Mesenchymal stem cell (in vitro differentiated cells and primary cell): Measurements from ENCODE around the gene VPS51.

Source experiments
- DNase-seq: peaks from one replicate; pipeline ENCODE4 v3.0.0-alpha.2; 2013
- H2AFZ ChIP-seq: one replicate; pipeline ENCODE4 v1.6.1; 2013; ENCODE audit warnings: low read depth, mild to moderate bottlenecking, control low read depth, inconsistent platforms, low read length, moderate library complexity
- H2AK5ac ChIP-seq: 2 replicates; pipeline ENCODE4 v1.6.1; 2013; ENCODE audit warnings: low read length, moderate library complexity, mild to moderate bottlenecking, inconsistent platforms; ENCODE audit not compliant: severe bottlenecking
- H2BK120ac ChIP-seq: one replicate; pipeline ENCODE4 v1.6.1; 2013; ENCODE audit warnings: low read depth, mild to moderate bottlenecking, inconsistent platforms, low read length, moderate library complexity
- H2BK12ac ChIP-seq, 2 experiments: one replicate each; pipeline ENCODE4 v1.6.1; 2013; ENCODE audit warnings: inconsistent platforms in 2 of 2, low read length in 2 of 2, mild to moderate bottlenecking in 2 of 2, moderate library complexity in 2 of 2, control low read depth in 1 of 2
- H2BK15ac ChIP-seq: one replicate; pipeline ENCODE4 v1.6.1; 2013; ENCODE audit warnings: mild to moderate bottlenecking, low read depth, inconsistent platforms; ENCODE audit not compliant: poor library complexity, severe bottlenecking
- H2BK5ac ChIP-seq: 2 replicates; pipeline ENCODE4 v1.6.1; 2013; ENCODE audit warnings: low read depth, mild to moderate bottlenecking, low read length, control low read depth, inconsistent platforms; ENCODE audit not compliant: poor library complexity, severe bottlenecking
- H3K14ac ChIP-seq, 2 experiments: one replicate each; pipeline ENCODE4 v1.6.1; 2013; ENCODE audit warnings: inconsistent platforms in 2 of 2, low read length in 2 of 2, control low read depth in 1 of 2, mild to moderate bottlenecking in 1 of 2, moderate library complexity in 1 of 2
- H3K18ac ChIP-seq, 2 experiments: one replicate each; pipeline ENCODE4 v1.6.1; 2013; ENCODE audit warnings: inconsistent platforms in 2 of 2, low read length in 2 of 2, control low read depth in 1 of 2, low read depth in 1 of 2, mild to moderate bottlenecking in 1 of 2
- H3K23ac ChIP-seq, 2 experiments: one replicate each; pipeline ENCODE4 v1.6.1; 2013; ENCODE audit warnings: inconsistent platforms in 2 of 2, low read length in 2 of 2, mild to moderate bottlenecking in 2 of 2, moderate library complexity in 2 of 2, control low read depth in 1 of 2
- H3K27ac ChIP-seq: 2 replicates; pipeline ENCODE4 v1.5.1; 2013; ENCODE audit warnings: mild to moderate bottlenecking, moderate library complexity, low read length, control low read depth, inconsistent platforms; ENCODE audit not compliant: poor library complexity, severe bottlenecking
- H3K27me3 ChIP-seq, 2 experiments: 2 replicates each; pipeline versions ENCODE4 v1.6.1 to v1.7.0; 2013; ENCODE audit warnings: low read length in 2 of 2, mild to moderate bottlenecking in 2 of 2, moderate library complexity in 2 of 2, control low read depth in 1 of 2, inconsistent platforms in 1 of 2; ENCODE audit not compliant: control insufficient read depth in 1 of 2, insufficient read depth in 1 of 2
- H3K36me3 ChIP-seq, 2 experiments: 2 replicates each; pipeline versions ENCODE4 v1.6.1 to v1.7.0; 2013; ENCODE audit warnings: low read length in 2 of 2, control low read depth in 1 of 2, inconsistent platforms in 1 of 2, low read depth in 1 of 2, mild to moderate bottlenecking in 1 of 2; ENCODE audit not compliant: insufficient read depth in 2 of 2, control insufficient read depth in 1 of 2
- H3K4ac ChIP-seq, 2 experiments: one replicate each; pipeline ENCODE4 v1.6.1; 2013; ENCODE audit warnings: inconsistent platforms in 2 of 2, low read length in 2 of 2, mild to moderate bottlenecking in 2 of 2, moderate library complexity in 2 of 2, control low read depth in 1 of 2, low read depth in 1 of 2
- H3K4me1 ChIP-seq: 2 replicates; pipeline ENCODE4 v1.6.1; 2013; ENCODE audit warnings: low read depth, low read length, control low read depth; ENCODE audit not compliant: control insufficient read depth, insufficient read depth
- H3K4me2 ChIP-seq: 2 replicates; pipeline ENCODE4 v1.6.1; 2013; ENCODE audit warnings: low read length, mild to moderate bottlenecking, inconsistent platforms; ENCODE audit not compliant: poor library complexity, severe bottlenecking
- H3K4me3 ChIP-seq, 2 experiments: 2 replicates each; pipeline versions ENCODE4 v1.5.1 to v1.7.0; 2013; ENCODE audit warnings: low read length in 2 of 2, mild to moderate bottlenecking in 2 of 2, control low read depth in 1 of 2, low read depth in 1 of 2; ENCODE audit not compliant: insufficient read depth in 1 of 2
- H3K79me1 ChIP-seq: replicated peaks from 2 replicates; pipeline ENCODE4 v1.6.1; 2013; ENCODE audit warnings: mild to moderate bottlenecking, control low read depth, low read length, inconsistent platforms; ENCODE audit not compliant: poor library complexity, severe bottlenecking
- H3K9ac ChIP-seq: 2 replicates; pipeline ENCODE4 v1.7.0; 2013; ENCODE audit warnings: mild to moderate bottlenecking, low read length, moderate library complexity
- H3K9me3 ChIP-seq: 2 replicates; pipeline ENCODE4 v1.7.0; 2013; ENCODE audit warnings: mild to moderate bottlenecking, low read length; ENCODE audit not compliant: control insufficient read depth
- H4K8ac ChIP-seq: one replicate; pipeline ENCODE4 v1.6.1; 2013; ENCODE audit warnings: inconsistent platforms, mild to moderate bottlenecking, low read length, moderate library complexity
- H4K91ac ChIP-seq: one replicate; pipeline ENCODE4 v1.6.1; 2013; ENCODE audit warnings: mild to moderate bottlenecking, low read length, inconsistent platforms
- WGBS: methylation state at CpG from one replicate; pipeline ENCODE4 v1.1.7; 2013; ENCODE audit warnings: mixed read lengths; 5-methylcytosine and 5-hydroxymethylcytosine counted together

The VPS51 gene

DNA sequence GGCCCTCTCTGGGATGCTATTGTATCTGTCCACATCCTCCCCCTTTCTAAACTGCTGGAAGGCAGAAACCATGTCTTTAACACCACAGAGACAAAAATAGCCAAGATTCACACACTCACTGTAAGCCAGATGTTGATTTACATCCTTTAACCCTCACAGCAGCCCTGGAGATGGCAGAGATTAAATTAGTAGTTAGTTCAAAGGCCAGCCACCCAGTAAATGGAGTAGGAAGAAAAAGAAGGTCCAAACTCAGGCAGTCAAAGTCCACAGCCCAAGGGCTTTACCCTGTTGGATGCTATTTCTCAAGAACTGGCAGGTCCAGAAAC, 23.6 kb downstream of the VPS51 start:
- no peak overlapping the region for H3K4ac ChIP-seq
- no peak overlapping the region for H2BK12ac ChIP-seq

DNA sequence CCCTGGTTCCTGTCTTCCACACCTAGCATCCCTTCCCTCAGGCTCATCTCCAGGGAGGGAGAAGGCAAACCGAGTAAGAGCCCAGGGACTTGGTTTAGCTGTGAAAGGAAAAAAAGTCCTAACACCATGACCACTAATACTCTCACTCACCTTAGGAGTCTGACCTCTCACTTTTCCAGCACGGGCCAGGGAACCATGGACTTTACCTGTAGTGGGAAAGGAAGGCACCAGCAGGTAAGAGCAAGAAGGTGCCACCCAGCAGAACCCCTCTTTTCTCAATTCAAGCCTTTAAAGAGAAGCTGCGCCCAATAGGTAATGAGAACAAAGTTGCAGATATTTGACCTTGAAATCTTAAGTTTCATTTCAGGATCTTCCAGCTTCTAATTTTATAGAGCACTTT, 24.8 kb downstream of the VPS51 start:
- H2AK5ac ChIP-seq = no peak overlapping the region
- H3K79me1 ChIP-seq = peaks cover 18% of the 10 kb centered on the region
- peaks cover 16% of the 10 kb centered on the region for H3K4me1 ChIP-seq
- H4K91ac ChIP-seq = no peak overlapping the region
- no peaks in the 10 kb centered on the region for H3K27me3 ChIP-seq
- no peak overlapping the region for H2BK15ac ChIP-seq
- H3K9me3 ChIP-seq = no peaks in the 10 kb centered on the region
- peak overlapping the region; percentile 98 for H3K9ac ChIP-seq
- no peak overlapping the region for H2BK120ac ChIP-seq
- no peak overlapping the region for H2BK5ac ChIP-seq
- H3K27ac ChIP-seq = no peak overlapping the region
- H3K14ac ChIP-seq = no peak overlapping the region
- no peak overlapping the region for H2BK12ac ChIP-seq
- no peak overlapping the region for H3K23ac ChIP-seq
- peak overlapping the region in 1 of 2 experiments; percentile 98 for H3K4me3 ChIP-seq
- no peak overlapping the region for H3K4ac ChIP-seq
- H2AFZ ChIP-seq = no peak overlapping the region
- H3K4me2 ChIP-seq = peak overlapping the region; percentile 66
- 80% methylated on average over 2 of the region's 3 CpGs for WGBS
- H3K18ac ChIP-seq = no peak overlapping the region
- H4K8ac ChIP-seq = no peak overlapping the region
- no peak for DNase-seq
- H3K36me3 ChIP-seq = peaks cover 46 to 61% of the 10 kb centered on the region in 2 experiments

More for the DNA sequence above, 23.6 kb downstream of the VPS51 start:
- H4K8ac ChIP-seq = no peak overlapping the region
- DNase-seq = no peak
- no peak overlapping the region for H3K4me3 ChIP-seq
- peak overlapping the region; percentile 98 for H3K9ac ChIP-seq
- H3K14ac ChIP-seq = no peak overlapping the region
- no peak overlapping the region for H3K4me2 ChIP-seq
- H3K9me3 ChIP-seq = no peaks in the 10 kb centered on the region
- H2BK5ac ChIP-seq = no peak overlapping the region
- no peak overlapping the region for H3K18ac ChIP-seq
- H4K91ac ChIP-seq = no peak overlapping the region
- no peak overlapping the region for H2AFZ ChIP-seq
- no peak overlapping the region for H3K27ac ChIP-seq
- H2AK5ac ChIP-seq = no peak overlapping the region
- H3K36me3 ChIP-seq = peaks cover 48 to 57% of the 10 kb centered on the region in 2 experiments
- H3K4me1 ChIP-seq = peaks cover 25% of the 10 kb centered on the region
- H3K23ac ChIP-seq = no peak overlapping the region
- peaks cover 21% of the 10 kb centered on the region for H3K79me1 ChIP-seq
- no peak overlapping the region for H2BK15ac ChIP-seq
- H2BK120ac ChIP-seq = no peak overlapping the region
- H3K27me3 ChIP-seq = no peaks in the 10 kb centered on the region

DNA sequence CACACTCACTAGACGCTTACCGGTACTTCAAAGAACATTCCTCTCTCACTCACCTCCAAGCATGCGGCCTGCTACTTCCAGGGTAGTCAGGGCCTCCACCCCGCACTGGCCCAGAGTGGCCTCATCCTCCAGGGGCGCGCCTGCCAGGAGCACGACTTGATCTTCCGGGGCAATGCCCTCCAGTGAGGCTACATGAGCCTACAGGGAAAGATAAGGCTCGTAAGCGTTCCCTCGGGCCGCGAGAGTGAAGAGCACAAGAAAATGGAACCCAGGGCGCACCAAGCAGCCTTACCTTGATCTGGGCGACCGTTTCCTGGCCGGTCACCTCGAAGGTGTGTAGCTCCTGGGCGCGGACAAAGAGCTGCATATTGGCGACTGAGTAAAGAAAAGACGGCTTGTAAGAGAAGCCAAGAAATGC, 25.4 kb downstream of the VPS51 start:
- Histone ChIP-seq H2AK5ac (no peak overlapping the region), H3K4me2 (peak overlapping the region; percentile 66), H2BK5ac (no peak overlapping the region), H3K9ac (peak overlapping the region; percentile 98), H3K4me3 (peak overlapping the region; percentile 80 to 98), H3K18ac (peak overlapping the region in 1 of 2 experiments; percentile 16), H3K27ac (peak overlapping the region; percentile 58), H2BK12ac (no peak overlapping the region), H3K4me1 (peaks cover 10% of the 10 kb centered on the region), H3K9me3 (no peaks in the 10 kb centered on the region), H3K14ac (peak overlapping the region in 1 of 2 experiments; percentile 30), H3K27me3 (no peaks in the 10 kb centered on the region), H4K91ac (no peak overlapping the region), H3K79me1 (peaks cover 16% of the 10 kb centered on the region), H3K23ac (no peak overlapping the region), H4K8ac (peak overlapping the region; percentile 66), H2BK15ac (no peak overlapping the region), H3K4ac (peak overlapping the region; percentile 58 to 80), H2AFZ (no peak overlapping the region), H3K36me3 (peaks cover 46 to 61% of the 10 kb centered on the region in 2 experiments), H2BK120ac (no peak overlapping the region)
- DNase-seq = peak; percentile 22
- 7% methylated on average over 22 of the region's 22 CpGs for WGBS

DNA sequence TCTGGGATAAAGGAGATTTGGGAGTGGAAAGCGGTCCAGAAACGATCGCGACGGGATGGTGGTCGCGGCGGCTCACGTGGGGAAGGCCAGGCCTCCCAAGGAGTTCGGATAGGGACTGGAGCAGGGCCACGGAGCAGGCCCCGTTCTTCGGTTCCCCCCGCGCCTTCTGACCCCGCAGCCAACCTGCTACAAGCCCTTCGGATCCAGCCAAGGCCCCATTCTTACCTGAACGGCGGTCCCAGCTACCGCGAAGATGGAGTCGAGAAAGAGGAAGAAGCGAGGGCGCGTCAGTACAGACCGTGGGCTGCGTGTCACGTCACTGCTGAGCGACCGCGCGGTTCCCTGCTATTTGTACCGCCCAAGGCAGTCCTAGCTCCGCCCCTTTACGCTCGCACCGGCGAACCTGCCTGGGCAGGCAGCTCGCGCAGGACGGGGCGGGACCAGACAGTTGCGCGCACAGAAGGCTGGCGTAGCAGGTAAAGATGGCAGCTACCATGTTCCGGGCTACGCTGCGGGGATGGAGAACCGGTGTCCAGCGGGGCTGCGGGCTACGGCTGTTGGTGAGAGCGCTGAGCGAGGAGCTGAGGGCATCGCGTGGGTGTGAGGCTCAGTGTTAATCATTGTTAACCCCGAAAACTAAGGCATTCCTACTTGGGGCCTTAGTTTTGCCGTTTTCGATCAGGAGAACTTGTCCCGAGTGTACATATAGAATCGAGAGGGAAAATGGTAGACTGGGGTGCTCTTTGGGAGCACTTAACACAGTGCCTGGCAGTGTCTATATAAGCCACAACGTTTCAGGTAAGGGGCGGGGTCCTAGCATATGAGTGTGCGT, 26.1 kb downstream of the VPS51 start, which contains the start of the genes FAU and MRPL49:
Gene FAU (minus strand): TSS at position 270 of the 832 bp plus-strand sequence. CDS start 321 bp downstream, outside the sequence.
Gene MRPL49 (plus strand): TSS at position 457 of the 832 bp plus-strand sequence. CDS start 26 bp downstream, at position 483.
- peak; percentile 96 for DNase-seq
- peak within 1 kb of the TSS; percentile 94 to 98 for H3K18ac ChIP-seq
- peaks cover 49 to 65% of the 10 kb centered on the region in 2 experiments for H3K36me3 ChIP-seq
- peak within 1 kb of the TSS; percentile 55 for H2AK5ac ChIP-seq
- H3K4me2 ChIP-seq = peak within 1 kb of the TSS; percentile 66
- H2BK5ac ChIP-seq = no peak within 1 kb of the TSS
- no peak within 1 kb of the TSS for H2BK120ac ChIP-seq
- peak within 1 kb of the TSS; percentile 98 for H3K9ac ChIP-seq
- peak within 1 kb of the TSS; percentile 68 for H2BK15ac ChIP-seq
- H3K27ac ChIP-seq = peak within 1 kb of the TSS; percentile 92
- H2BK12ac ChIP-seq = no peak within 1 kb of the TSS
- H3K9me3 ChIP-seq = no peaks in the 10 kb centered on the region
- H3K4me3 ChIP-seq = peak within 1 kb of the TSS; percentile 93 to 98
- peak within 1 kb of the TSS; percentile 71 for H4K91ac ChIP-seq
- peaks cover 5% of the 10 kb centered on the region for H3K4me1 ChIP-seq
- H4K8ac ChIP-seq = peak within 1 kb of the TSS; percentile 93
- no peak within 1 kb of the TSS for H3K23ac ChIP-seq
- H3K4ac ChIP-seq = peak within 1 kb of the TSS; percentile 83 to 95
- peaks cover 17% of the 10 kb centered on the region for H3K79me1 ChIP-seq
- peak within 1 kb of the TSS in 1 of 2 experiments; percentile 44 for H3K14ac ChIP-seq
- under 1% methylated on average over 64 of the region's 64 CpGs for WGBS
- H2AFZ ChIP-seq = peak within 1 kb of the TSS; percentile 85
- no peaks in the 10 kb centered on the region for H3K27me3 ChIP-seq
